ENCODE results near the gene PPP1R12B. TPM values are rescaled to one million over a fixed set of nuclear protein-coding genes. Genes with fewer than 3 reads are reported as not detected.
"Not testable (repeated sequence)": the region's sequence is repeated elsewhere in the genome, so short reads cannot be mapped to it uniquely, and the experiment has no call there.

PPP1R12B gene
- total and polyA plus RNA-seq, 4 donors, result 6.0 to 122 (median 22.0) TPM

DNA sequence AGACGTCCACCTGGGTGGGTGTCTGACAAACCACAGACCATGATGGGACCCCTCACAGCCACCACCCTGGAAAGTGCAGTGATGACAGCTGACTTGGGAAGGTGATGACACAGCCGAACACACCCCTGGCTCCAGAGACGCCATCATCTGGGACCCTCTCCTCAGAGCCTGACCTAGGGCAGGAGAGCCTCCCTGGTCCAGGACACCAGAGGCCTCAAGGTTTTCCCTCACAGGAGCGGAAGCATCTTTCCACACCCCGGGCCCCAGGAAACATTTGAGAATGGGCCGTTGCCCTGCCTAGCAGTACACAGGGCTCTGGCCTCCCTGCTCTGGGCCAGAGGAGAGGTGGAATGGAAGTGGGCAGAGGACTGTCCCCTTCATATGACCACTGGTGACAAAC, 282.0 kb downstream of the PPP1R12B start:
- Histone ChIP-seq H3K9me3 (ENCODE audit: control insufficient read depth in 4 of 4, insufficient read depth in 3 of 4, low read length in 3 of 4) (peaks cover 0 to 2% (median 0%) of the 10 kb centered on the region in 4 donors), H3K9ac (ENCODE audit: insufficient read depth in 1 of 2, low read length in 2 of 2) (no peak overlapping the region), H3K27ac (ENCODE audit: low read depth in 1 of 2, low read length in 1 of 2) (no peak overlapping the region), H3K4me1 (ENCODE audit: control insufficient read depth in 5 of 5, insufficient read depth in 5 of 5, low read length in 5 of 5) (peaks cover 0 to 2% (median 0%) of the 10 kb centered on the region in 5 donors), H3K4me3 (no peak overlapping the region), H3K36me3 (ENCODE audit: control insufficient read depth in 4 of 4, insufficient read depth in 4 of 4, low read length in 4 of 4) (no peaks in the 10 kb centered on the region), H3K27me3 (ENCODE audit: control insufficient read depth in 3 of 3, insufficient read depth in 3 of 3, low read length in 2 of 3) (peaks cover 0 to 4% (median 0%) of the 10 kb centered on the region in 3 donors)
- 77 to 78% methylated on average over 6 of the region's 6 CpGs for WGBS, 2 donors
- ATAC-seq (ENCODE audit: insufficient read depth, low FRiP score), result no peak
- DNase-seq, result no peak
- TF ChIP-seq, protein P1, sequence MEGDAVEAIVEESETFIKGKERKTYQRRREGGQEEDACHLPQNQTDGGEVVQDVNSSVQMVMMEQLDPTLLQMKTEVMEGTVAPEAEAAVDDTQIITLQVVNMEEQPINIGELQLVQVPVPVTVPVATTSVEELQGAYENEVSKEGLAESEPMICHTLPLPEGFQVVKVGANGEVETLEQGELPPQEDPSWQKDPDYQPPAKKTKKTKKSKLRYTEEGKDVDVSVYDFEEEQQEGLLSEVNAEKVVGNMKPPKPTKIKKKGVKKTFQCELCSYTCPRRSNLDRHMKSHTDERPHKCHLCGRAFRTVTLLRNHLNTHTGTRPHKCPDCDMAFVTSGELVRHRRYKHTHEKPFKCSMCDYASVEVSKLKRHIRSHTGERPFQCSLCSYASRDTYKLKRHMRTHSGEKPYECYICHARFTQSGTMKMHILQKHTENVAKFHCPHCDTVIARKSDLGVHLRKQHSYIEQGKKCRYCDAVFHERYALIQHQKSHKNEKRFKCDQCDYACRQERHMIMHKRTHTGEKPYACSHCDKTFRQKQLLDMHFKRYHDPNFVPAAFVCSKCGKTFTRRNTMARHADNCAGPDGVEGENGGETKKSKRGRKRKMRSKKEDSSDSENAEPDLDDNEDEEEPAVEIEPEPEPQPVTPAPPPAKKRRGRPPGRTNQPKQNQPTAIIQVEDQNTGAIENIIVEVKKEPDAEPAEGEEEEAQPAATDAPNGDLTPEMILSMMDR (IDR thresholded peaks at IDR 0.05; ENCODE audit: control extremely low read depth, extremely low read depth), result no peak

DNA sequence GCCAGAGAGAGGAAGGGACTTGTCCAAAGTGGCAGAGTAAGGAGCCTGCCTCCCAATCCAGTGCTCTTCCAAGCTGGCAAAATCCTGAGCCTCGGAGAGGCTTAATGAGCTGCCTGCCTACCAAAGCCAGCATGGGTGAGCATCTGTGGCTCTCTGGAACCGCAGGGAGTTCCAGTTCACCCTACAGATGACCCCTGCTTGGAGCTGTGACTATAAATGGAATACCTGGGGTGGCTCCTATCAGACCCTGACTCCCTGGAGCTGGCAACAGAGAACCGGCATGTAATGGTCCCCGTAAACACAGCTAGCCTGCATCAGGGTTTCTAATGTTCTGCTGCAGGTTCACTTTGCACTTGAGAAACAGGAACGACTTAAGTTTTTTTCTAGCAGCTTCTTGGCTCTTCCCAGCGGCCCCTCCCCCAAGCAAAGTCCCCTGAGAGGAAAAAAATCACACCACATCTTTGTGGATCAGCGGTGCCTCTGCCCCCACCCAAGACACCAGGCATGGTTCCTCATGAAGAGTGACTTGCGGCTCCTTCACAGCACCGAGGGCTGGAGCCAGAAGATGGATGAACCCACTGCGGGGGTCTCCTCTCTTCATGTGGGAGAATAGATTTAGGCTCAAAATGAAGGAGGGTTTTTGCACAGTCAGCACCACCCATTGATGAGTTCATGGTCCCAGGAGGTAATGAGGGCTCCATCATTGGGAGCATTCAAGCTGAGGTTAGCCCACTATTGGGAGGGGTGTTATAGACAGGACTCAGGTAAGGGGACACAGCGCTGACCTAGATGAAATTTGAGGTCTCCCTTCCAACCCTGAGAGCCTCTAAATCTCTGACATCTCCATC, 282.8 kb downstream of the PPP1R12B start:
- Histone ChIP-seq H3K4me3 (no peak overlapping the region), H3K36me3 (ENCODE audit: control insufficient read depth in 4 of 4, insufficient read depth in 4 of 4, low read length in 4 of 4) (no peaks in the 10 kb centered on the region), H3K9ac (ENCODE audit: insufficient read depth in 1 of 2, low read length in 2 of 2) (no peak overlapping the region), H3K4me1 (ENCODE audit: control insufficient read depth in 5 of 5, insufficient read depth in 5 of 5, low read length in 5 of 5) (peaks cover 0 to 2% (median 0%) of the 10 kb centered on the region in 5 donors), H3K27me3 (ENCODE audit: control insufficient read depth in 3 of 3, insufficient read depth in 3 of 3, low read length in 2 of 3) (peaks cover 0 to 4% (median 0%) of the 10 kb centered on the region in 3 donors), H3K9me3 (ENCODE audit: control insufficient read depth in 4 of 4, insufficient read depth in 3 of 4, low read length in 3 of 4) (peaks cover 0 to 2% (median 0%) of the 10 kb centered on the region in 4 donors), H3K27ac (ENCODE audit: low read depth in 1 of 2, low read length in 1 of 2) (no peak overlapping the region)
- no peak for DNase-seq
- WGBS, 2 donors, result 62 to 63% methylated on average over 11 of the region's 11 CpGs
- no peak for ATAC-seq (ENCODE audit: insufficient read depth, low FRiP score)
- TF ChIP-seq, protein P1 (IDR thresholded peaks at IDR 0.05; ENCODE audit: control extremely low read depth, extremely low read depth), result no peak

DNA sequence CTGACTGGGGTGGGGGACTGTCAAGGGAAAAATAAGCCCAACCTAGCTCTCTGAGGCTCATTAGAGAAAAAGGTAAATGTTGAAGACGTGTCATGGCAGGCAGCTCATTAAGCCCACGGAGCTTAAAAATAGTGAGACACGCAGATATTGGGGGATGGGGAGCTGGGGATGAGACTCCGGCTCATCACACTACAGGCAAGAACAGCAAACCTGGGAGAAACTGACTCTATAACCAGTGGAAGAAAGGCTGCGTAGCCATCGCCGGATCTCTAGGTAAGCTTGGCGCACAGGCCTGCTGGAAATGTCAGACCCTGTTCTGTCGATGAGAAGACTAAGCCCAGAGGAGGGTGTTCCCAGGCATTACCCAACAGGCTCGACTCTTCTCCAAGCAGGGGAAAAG, 283.7 kb downstream of the PPP1R12B start:
- peaks cover 0 to under 1% (median 0%) of the 10 kb centered on the region in 5 donors for H3K4me1 ChIP-seq (ENCODE audit: control insufficient read depth in 5 of 5, insufficient read depth in 5 of 5, low read length in 5 of 5)
- no peak overlapping the region for H3K4me3 ChIP-seq
- DNase-seq, result no peak
- no peak for ATAC-seq (ENCODE audit: insufficient read depth, low FRiP score)
- H3K9me3 ChIP-seq (ENCODE audit: control insufficient read depth in 4 of 4, insufficient read depth in 3 of 4, low read length in 3 of 4), result peaks cover 0 to 2% (median 0%) of the 10 kb centered on the region in 4 donors
- no peak overlapping the region for H3K27ac ChIP-seq (ENCODE audit: low read depth in 1 of 2, low read length in 1 of 2)
- TF ChIP-seq, protein P1 (IDR thresholded peaks at IDR 0.05; ENCODE audit: control extremely low read depth, extremely low read depth), result no peak
- H3K9ac ChIP-seq (ENCODE audit: insufficient read depth in 1 of 2, low read length in 2 of 2), result no peak overlapping the region
- WGBS, 2 donors, result 88 to 89% methylated on average over 10 of the region's 10 CpGs
- no peaks in the 10 kb centered on the region for H3K36me3 ChIP-seq (ENCODE audit: control insufficient read depth in 4 of 4, insufficient read depth in 4 of 4, low read length in 4 of 4)
- peaks cover 0 to 4% (median 0%) of the 10 kb centered on the region in 3 donors for H3K27me3 ChIP-seq (ENCODE audit: control insufficient read depth in 3 of 3, insufficient read depth in 3 of 3, low read length in 2 of 3)

DNA sequence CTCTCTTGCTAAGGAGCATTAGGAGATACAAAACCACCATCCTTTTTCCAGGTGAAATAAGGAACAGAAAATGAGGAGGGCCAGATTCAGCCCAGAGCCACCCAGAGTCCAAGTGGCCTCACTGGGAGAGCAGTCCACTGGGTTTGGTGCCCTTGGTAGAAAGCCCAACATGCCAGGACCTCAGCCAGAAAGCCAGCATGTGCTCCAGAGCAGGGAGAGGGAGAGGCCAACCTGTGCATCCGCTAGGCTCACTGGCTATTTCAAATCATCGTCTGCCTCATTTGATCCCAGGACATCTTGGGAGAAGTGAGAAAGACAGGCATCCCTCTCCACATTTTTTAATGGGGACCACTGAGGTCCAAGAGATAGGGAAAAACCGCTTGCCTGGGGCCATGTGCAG, 287.7 kb downstream of the PPP1R12B start:
- 60 to 64% methylated on average over 3 of the region's 3 CpGs for WGBS, 2 donors
- not testable (repeated sequence) for DNase-seq; H3K4me3 ChIP-seq; H3K27me3 ChIP-seq (ENCODE audit: control insufficient read depth in 3 of 3, insufficient read depth in 3 of 3, low read length in 2 of 3); H3K9ac ChIP-seq (ENCODE audit: insufficient read depth in 1 of 2, low read length in 2 of 2); ATAC-seq (ENCODE audit: insufficient read depth, low FRiP score); H3K36me3 ChIP-seq (ENCODE audit: control insufficient read depth in 4 of 4, insufficient read depth in 4 of 4, low read length in 4 of 4); H3K4me1 ChIP-seq (ENCODE audit: control insufficient read depth in 5 of 5, insufficient read depth in 5 of 5, low read length in 5 of 5); H3K9me3 ChIP-seq (ENCODE audit: control insufficient read depth in 4 of 4, insufficient read depth in 3 of 4, low read length in 3 of 4); H3K27ac ChIP-seq (ENCODE audit: low read depth in 1 of 2, low read length in 1 of 2)

DNA sequence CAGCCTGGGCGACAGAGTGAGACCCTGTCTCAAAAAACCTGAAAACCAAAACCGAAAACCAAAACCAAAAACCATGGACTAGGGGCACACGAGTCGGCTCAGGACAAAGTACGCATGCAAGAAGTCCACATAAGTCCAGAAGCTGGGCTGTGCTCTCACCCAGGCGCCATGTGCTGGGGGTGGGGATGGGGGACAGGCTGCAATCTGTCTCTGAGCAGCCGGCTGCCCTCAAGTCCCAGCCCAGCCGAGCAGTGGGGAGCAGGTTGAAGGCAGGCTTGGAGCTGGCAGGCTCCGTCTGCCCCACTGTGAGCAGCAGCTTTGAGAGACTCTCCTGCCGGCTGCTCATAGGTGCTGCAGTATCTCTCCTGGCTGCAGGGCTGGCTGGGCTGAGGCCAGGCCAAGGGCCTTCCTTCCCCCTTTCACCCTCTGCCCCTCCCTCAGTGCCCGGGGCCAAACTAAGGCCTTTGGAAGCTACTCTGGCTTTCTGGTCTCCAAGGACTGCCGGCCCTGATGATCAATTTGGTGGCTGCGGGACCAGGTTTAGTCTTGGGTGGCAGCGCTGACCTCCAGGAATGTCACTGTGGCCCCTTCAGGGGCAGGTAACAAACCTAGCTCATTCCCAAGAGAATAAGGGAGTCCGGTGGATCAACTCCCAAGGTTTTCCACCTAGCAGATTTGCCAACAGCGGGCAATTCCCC, 289.0 kb downstream of the PPP1R12B start:
- H3K9ac ChIP-seq (ENCODE audit: insufficient read depth in 1 of 2, low read length in 2 of 2); H3K4me3 ChIP-seq; DNase-seq; H3K9me3 ChIP-seq (ENCODE audit: control insufficient read depth in 4 of 4, insufficient read depth in 3 of 4, low read length in 3 of 4); H3K4me1 ChIP-seq (ENCODE audit: control insufficient read depth in 5 of 5, insufficient read depth in 5 of 5, low read length in 5 of 5); ATAC-seq (ENCODE audit: insufficient read depth, low FRiP score); H3K27me3 ChIP-seq (ENCODE audit: control insufficient read depth in 3 of 3, insufficient read depth in 3 of 3, low read length in 2 of 3); H3K36me3 ChIP-seq (ENCODE audit: control insufficient read depth in 4 of 4, insufficient read depth in 4 of 4, low read length in 4 of 4); H3K27ac ChIP-seq (ENCODE audit: low read depth in 1 of 2, low read length in 1 of 2): not testable (repeated sequence)
- 80 to 82% methylated on average over 16 of the region's 16 CpGs for WGBS, 2 donors
